Measurements from ENCODE around the gene PHF2. TPM values are rescaled to one million over a fixed set of nuclear protein-coding genes. Genes with fewer than 3 reads are reported as not detected.

Gene PHF2
- polyA plus RNA-seq, 2 donors: 11.7 to 17.9 TPM

DNA sequence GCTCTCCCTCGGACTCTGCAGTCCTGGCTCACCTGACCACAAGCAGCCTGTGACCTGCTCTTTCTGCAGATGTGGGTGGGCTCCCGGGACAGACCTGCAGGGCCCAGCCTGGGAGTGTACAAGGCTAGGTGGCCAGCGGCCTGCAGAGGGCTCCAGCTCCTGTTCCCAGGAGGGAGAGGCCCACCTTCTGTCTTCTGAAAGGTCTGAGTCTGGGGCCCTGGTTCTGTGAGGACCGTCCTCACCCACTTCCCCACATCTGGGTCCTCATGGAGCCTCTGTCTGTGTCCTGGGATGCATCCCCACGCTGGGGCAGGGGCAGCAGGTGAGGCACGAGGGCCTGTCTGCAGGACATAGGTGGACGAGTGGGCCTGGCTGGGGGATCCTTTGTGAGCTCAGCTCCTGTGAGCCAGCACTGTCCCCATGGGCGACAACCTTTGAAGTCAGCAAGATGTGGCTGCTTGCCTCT lies 43.7 kb downstream of the PHF2 start:
- H3K4me1 ChIP-seq (ENCODE audit: control insufficient read depth in 2 of 2, insufficient read depth in 2 of 2, low read length in 1 of 2): peaks cover 3 to 6% of the 10 kb centered on the region in 2 donors
- no peaks in the 10 kb centered on the region for H3K27me3 ChIP-seq (ENCODE audit: control insufficient read depth in 1 of 2, insufficient read depth in 2 of 2, low read length in 2 of 2)
- H3K9me3 ChIP-seq (ENCODE audit: control insufficient read depth in 2 of 2, insufficient read depth in 1 of 2, low read depth in 1 of 2, low read length in 1 of 2): no peaks in the 10 kb centered on the region
- H3K27ac ChIP-seq (ENCODE audit: low read depth in 2 of 2, low read length in 1 of 2): no peak overlapping the region
- H3K4me3 ChIP-seq (ENCODE audit: low read depth in 1 of 2, low read length in 2 of 2): no peak overlapping the region
- peaks cover 0 to 6% of the 10 kb centered on the region in 2 donors for H3K36me3 ChIP-seq (ENCODE audit: control insufficient read depth in 2 of 2, insufficient read depth in 2 of 2, low read length in 1 of 2)
- WGBS, 2 donors: 89 to 90% methylated on average over 8 of the region's 8 CpGs

DNA sequence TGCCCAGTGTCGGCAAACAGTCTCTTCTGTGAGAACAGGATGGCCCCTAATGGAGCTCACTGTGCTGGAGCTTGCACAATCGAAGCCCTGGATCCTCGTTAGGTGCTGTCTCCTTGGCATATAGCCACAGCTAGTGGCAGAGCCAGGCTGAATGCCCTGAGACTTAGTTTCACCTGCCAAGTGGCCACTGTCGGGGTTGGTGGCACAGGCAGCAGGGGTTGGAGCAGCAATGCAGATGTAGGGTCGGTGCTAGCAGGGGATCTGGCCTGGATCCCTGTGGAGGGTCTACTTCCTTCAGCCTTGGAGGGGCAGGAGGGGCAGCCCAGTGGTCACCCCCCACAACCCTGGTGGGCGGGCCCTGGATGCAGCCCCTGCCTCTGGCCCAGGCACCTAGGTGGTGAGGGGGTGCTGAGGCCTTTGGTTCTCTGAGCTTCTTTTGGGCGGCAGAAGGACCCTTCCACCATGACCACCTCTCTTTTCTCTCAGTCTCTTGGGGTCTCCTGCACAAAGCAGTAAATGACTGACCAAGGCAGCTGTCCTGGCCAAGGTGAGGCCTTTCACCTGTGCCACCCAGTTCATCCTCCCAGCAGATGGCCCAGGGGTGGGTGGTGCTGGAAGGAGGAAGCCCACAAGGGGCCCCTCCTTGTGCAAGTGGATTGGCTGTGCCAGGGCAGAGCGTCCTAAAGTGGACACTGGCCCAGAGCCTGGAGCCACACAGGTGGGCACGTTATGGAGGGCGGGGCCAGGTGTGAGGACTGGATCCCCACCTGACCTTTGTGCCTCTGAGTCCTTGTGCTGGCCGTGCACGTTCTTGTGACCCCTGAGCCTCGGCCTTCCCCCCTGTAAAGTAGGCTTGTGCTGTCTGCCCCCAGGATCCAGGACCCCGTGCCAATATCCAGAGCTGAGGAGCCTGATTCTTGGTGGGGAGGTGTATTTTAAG lies 44.8 kb downstream of the PHF2 start:
- WGBS, 2 donors: 79% methylated on average over 14 of the region's 14 CpGs
- no peaks in the 10 kb centered on the region for H3K27me3 ChIP-seq (ENCODE audit: control insufficient read depth in 1 of 2, insufficient read depth in 2 of 2, low read length in 2 of 2)
- H3K4me3 ChIP-seq (ENCODE audit: low read depth in 1 of 2, low read length in 2 of 2): no peak overlapping the region
- peaks cover 0 to 6% of the 10 kb centered on the region in 2 donors for H3K36me3 ChIP-seq (ENCODE audit: control insufficient read depth in 2 of 2, insufficient read depth in 2 of 2, low read length in 1 of 2)
- H3K4me1 ChIP-seq (ENCODE audit: control insufficient read depth in 2 of 2, insufficient read depth in 2 of 2, low read length in 1 of 2): peaks cover 3 to 6% of the 10 kb centered on the region in 2 donors
- H3K27ac ChIP-seq (ENCODE audit: low read depth in 2 of 2, low read length in 1 of 2): no peak overlapping the region
- no peaks in the 10 kb centered on the region for H3K9me3 ChIP-seq (ENCODE audit: control insufficient read depth in 2 of 2, insufficient read depth in 1 of 2, low read depth in 1 of 2, low read length in 1 of 2)

DNA sequence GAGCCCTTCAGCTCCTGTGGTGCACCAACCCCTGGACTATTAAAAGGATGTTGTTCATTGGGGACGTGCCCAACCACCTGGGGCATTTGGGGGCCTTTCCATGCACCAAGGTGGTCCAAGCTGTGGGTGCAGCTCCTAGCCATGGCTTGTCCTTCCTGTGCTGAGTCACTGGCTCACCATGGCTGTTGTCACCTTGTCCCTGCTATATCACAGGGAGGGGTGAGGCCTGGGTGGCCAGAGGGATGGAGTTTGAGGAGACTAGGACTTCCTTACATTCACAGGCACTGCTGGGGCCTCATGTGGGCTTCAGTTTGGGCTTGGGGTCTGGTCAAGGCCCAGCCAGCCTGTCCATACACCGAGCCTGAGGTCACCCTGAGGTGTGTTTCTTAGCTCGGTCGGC lies 45.5 kb downstream of the PHF2 start:
- 95 to 96% methylated on average over 4 of the region's 4 CpGs for WGBS, 2 donors
- peaks cover 3 to 6% of the 10 kb centered on the region in 2 donors for H3K4me1 ChIP-seq (ENCODE audit: control insufficient read depth in 2 of 2, insufficient read depth in 2 of 2, low read length in 1 of 2)
- H3K27ac ChIP-seq (ENCODE audit: low read depth in 2 of 2, low read length in 1 of 2): no peak overlapping the region
- no peaks in the 10 kb centered on the region for H3K9me3 ChIP-seq (ENCODE audit: control insufficient read depth in 2 of 2, insufficient read depth in 1 of 2, low read depth in 1 of 2, low read length in 1 of 2)
- peaks cover 0 to 6% of the 10 kb centered on the region in 2 donors for H3K36me3 ChIP-seq (ENCODE audit: control insufficient read depth in 2 of 2, insufficient read depth in 2 of 2, low read length in 1 of 2)
- no peaks in the 10 kb centered on the region for H3K27me3 ChIP-seq (ENCODE audit: control insufficient read depth in 1 of 2, insufficient read depth in 2 of 2, low read length in 2 of 2)
- no peak overlapping the region for H3K4me3 ChIP-seq (ENCODE audit: low read depth in 1 of 2, low read length in 2 of 2)

DNA sequence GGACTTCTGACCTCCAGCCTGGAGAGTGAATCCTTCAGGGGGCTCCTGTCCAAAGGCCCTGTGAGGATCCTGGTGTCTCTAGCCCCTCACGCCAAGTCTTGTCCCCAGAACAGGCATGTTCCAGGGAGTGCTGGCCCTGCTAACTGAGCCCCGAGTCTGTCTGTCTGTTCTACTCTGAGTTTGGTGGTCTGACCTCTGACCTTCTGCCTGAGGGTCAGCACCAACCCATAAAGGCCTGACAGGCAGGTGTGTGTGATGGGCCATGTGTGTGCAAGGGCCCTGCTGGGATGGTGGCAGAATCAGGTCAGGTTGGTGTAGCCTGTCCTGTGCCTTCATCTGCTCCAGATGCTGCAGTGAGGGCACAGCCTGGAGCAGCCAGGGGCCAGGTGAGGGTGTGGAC lies 46.3 kb downstream of the PHF2 start:
- Histone ChIP-seq H3K4me1 (ENCODE audit: control insufficient read depth in 2 of 2, insufficient read depth in 2 of 2, low read length in 1 of 2) (peaks cover 3 to 6% of the 10 kb centered on the region in 2 donors), H3K27ac (ENCODE audit: low read depth in 2 of 2, low read length in 1 of 2) (no peak overlapping the region), H3K4me3 (ENCODE audit: low read depth in 1 of 2, low read length in 2 of 2) (no peak overlapping the region), H3K36me3 (ENCODE audit: control insufficient read depth in 2 of 2, insufficient read depth in 2 of 2, low read length in 1 of 2) (peaks cover 0 to 6% of the 10 kb centered on the region in 2 donors), H3K9me3 (ENCODE audit: control insufficient read depth in 2 of 2, insufficient read depth in 1 of 2, low read depth in 1 of 2, low read length in 1 of 2) (peaks cover 0 to under 1% of the 10 kb centered on the region in 2 donors), H3K27me3 (ENCODE audit: control insufficient read depth in 1 of 2, insufficient read depth in 2 of 2, low read length in 2 of 2) (no peaks in the 10 kb centered on the region)
- WGBS, 2 donors: 93% methylated on average over 2 of the region's 2 CpGs

DNA sequence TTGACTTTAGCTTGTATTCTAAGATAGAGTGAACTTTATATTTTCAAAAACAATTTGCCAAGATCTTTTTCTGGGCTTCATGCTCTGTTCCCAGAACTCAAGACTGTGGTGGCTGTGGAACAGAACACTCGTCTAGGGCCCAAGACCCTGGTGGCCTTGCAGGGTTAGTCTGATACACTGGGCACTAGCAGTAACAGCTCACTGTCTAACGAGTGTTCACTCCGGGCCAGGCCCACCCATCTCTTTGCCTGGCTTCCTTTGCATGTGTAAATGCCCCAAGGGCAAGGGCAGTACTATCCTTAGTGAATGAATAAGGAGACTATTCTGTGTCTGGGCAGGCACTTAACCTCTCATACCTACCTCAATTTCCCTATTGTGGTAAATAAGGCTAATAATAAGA lies 47.4 kb downstream of the PHF2 start:
- H3K9me3 ChIP-seq (ENCODE audit: control insufficient read depth in 2 of 2, insufficient read depth in 1 of 2, low read depth in 1 of 2, low read length in 1 of 2): peaks cover 0 to 3% of the 10 kb centered on the region in 2 donors
- H3K27me3 ChIP-seq (ENCODE audit: control insufficient read depth in 1 of 2, insufficient read depth in 2 of 2, low read length in 2 of 2): no peaks in the 10 kb centered on the region
- H3K36me3 ChIP-seq (ENCODE audit: control insufficient read depth in 2 of 2, insufficient read depth in 2 of 2, low read length in 1 of 2): peaks cover 0 to 3% of the 10 kb centered on the region in 2 donors
- H3K27ac ChIP-seq (ENCODE audit: low read depth in 2 of 2, low read length in 1 of 2): no peak overlapping the region
- WGBS, 2 donors: 75 to 81% methylated on average over 3 of the region's 3 CpGs
- no peak overlapping the region for H3K4me3 ChIP-seq (ENCODE audit: low read depth in 1 of 2, low read length in 2 of 2)
- peaks cover 3 to 6% of the 10 kb centered on the region in 2 donors for H3K4me1 ChIP-seq (ENCODE audit: control insufficient read depth in 2 of 2, insufficient read depth in 2 of 2, low read length in 1 of 2)

DNA sequence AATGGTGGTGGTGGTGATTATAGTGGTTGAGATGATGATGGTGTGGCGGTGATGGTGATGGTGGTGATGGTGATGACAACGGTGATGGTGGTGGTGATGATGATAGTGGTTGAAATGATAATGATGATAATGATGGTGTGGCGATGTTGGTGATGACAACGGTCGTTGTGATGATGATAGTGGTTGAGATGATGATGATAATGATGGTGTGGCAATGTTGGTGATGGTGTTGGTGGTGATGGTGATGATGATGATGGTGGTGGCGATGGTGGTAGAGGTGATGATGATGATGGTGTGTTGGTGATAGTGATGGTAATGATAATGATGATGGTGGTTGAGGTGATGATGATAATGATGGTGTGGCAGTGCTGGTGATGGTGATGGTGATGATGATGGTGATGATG lies 48.0 kb downstream of the PHF2 start:
- peaks cover 0 to 3% of the 10 kb centered on the region in 2 donors for H3K36me3 ChIP-seq (ENCODE audit: control insufficient read depth in 2 of 2, insufficient read depth in 2 of 2, low read length in 1 of 2)
- H3K4me1 ChIP-seq (ENCODE audit: control insufficient read depth in 2 of 2, insufficient read depth in 2 of 2, low read length in 1 of 2): peaks cover under 1 to 3% of the 10 kb centered on the region in 2 donors
- H3K27me3 ChIP-seq (ENCODE audit: control insufficient read depth in 1 of 2, insufficient read depth in 2 of 2, low read length in 2 of 2): no peaks in the 10 kb centered on the region
- no peak overlapping the region for H3K4me3 ChIP-seq (ENCODE audit: low read depth in 1 of 2, low read length in 2 of 2)
- 87 to 94% methylated on average over 6 of the region's 6 CpGs for WGBS, 2 donors
- peaks cover 0 to 3% of the 10 kb centered on the region in 2 donors for H3K9me3 ChIP-seq (ENCODE audit: control insufficient read depth in 2 of 2, insufficient read depth in 1 of 2, low read depth in 1 of 2, low read length in 1 of 2)
- no peak overlapping the region for H3K27ac ChIP-seq (ENCODE audit: low read depth in 2 of 2, low read length in 1 of 2)

DNA sequence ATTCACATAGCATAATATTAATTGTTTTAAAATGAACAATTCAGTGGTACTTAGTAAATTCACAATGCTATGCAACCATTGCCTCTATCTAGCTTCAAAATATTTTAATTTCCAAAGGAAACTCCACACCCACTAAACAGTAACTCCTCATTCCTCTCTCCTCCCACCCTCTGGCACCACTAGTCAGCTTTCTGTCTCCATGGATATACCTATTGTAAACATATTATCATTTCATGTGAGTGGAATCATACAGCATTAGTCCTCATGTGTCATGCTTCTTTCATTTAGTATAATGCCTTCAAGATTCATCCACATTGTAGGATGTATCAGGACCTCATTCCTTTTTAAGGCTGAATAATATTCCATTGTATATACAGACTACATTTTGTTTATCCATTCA lies 48.6 kb downstream of the PHF2 start:
- peaks cover 0 to 5% of the 10 kb centered on the region in 2 donors for H3K36me3 ChIP-seq (ENCODE audit: control insufficient read depth in 2 of 2, insufficient read depth in 2 of 2, low read length in 1 of 2)
- H3K4me3 ChIP-seq (ENCODE audit: low read depth in 1 of 2, low read length in 2 of 2): no peak overlapping the region
- H3K9me3 ChIP-seq (ENCODE audit: control insufficient read depth in 2 of 2, insufficient read depth in 1 of 2, low read depth in 1 of 2, low read length in 1 of 2): peaks cover 0 to 3% of the 10 kb centered on the region in 2 donors
- H3K4me1 ChIP-seq (ENCODE audit: control insufficient read depth in 2 of 2, insufficient read depth in 2 of 2, low read length in 1 of 2): peaks cover 0 to 3% of the 10 kb centered on the region in 2 donors
- no peak overlapping the region for H3K27ac ChIP-seq (ENCODE audit: low read depth in 2 of 2, low read length in 1 of 2)
- H3K27me3 ChIP-seq (ENCODE audit: control insufficient read depth in 1 of 2, insufficient read depth in 2 of 2, low read length in 2 of 2): no peaks in the 10 kb centered on the region

DNA sequence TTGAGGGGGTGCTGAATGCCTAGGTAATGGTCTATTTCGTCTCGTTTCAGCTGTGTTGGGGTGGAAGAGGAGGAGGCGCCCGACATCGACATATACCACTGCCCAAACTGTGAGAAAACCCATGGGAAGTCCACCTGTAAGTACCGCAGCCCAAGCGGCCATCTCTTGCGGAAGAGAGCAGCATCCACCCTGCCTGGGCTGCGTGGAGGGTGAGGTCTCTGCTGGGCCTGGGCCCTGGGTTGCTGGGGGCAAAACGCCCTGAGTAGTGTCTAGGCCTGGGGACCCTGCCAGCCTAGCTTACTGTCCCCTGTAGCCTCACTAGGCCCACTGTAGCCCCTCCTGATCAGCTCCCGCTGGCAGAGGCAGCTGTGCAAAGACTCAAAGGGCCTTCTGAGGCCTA lies 53.5 kb downstream of the PHF2 start:
- Histone ChIP-seq H3K36me3 (ENCODE audit: control insufficient read depth in 2 of 2, insufficient read depth in 2 of 2, low read length in 1 of 2) (peaks cover 4 to 32% of the 10 kb centered on the region in 2 donors), H3K9me3 (ENCODE audit: control insufficient read depth in 2 of 2, insufficient read depth in 1 of 2, low read depth in 1 of 2, low read length in 1 of 2) (peaks cover 0 to 3% of the 10 kb centered on the region in 2 donors), H3K27ac (ENCODE audit: low read depth in 2 of 2, low read length in 1 of 2) (no peak overlapping the region), H3K27me3 (ENCODE audit: control insufficient read depth in 1 of 2, insufficient read depth in 2 of 2, low read length in 2 of 2) (no peaks in the 10 kb centered on the region), H3K4me3 (ENCODE audit: low read depth in 1 of 2, low read length in 2 of 2) (no peak overlapping the region), H3K4me1 (ENCODE audit: control insufficient read depth in 2 of 2, insufficient read depth in 2 of 2, low read length in 1 of 2) (no peaks in the 10 kb centered on the region)
- 94 to 95% methylated on average over 11 of the region's 11 CpGs for WGBS, 2 donors

DNA sequence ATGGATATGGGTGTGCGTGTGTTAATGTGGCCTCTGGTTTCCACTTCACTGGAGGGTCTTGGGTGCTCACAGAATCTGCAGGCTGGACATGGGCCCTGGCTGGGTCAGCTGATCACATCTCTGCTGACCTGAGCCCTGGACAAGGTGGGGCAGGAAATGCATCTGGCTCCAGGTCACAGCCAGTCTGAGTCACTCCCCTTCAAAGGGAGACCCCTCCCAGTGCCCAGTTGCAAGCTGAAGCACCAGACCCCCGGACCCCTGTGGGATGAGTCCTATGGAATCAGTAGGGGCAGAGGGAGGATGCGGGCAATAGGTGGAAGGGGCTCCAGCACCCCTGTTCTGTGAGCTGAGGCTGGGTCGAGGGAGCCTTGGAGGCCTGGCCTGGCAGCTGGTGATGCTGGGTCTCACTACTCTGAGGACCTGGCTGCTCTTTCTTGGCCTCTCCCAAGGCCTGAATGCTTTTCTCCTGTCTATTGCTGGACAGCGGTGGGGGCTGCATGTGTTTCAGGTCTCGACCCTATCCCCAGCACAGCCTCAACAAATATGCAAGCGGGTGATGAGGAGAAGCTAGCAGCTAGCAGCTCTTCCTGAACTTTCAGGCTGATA lies 54.5 kb downstream of the PHF2 start:
- Histone ChIP-seq H3K9me3 (ENCODE audit: control insufficient read depth in 2 of 2, insufficient read depth in 1 of 2, low read depth in 1 of 2, low read length in 1 of 2) (peaks cover 0 to 3% of the 10 kb centered on the region in 2 donors), H3K27ac (ENCODE audit: low read depth in 2 of 2, low read length in 1 of 2) (no peak overlapping the region), H3K27me3 (ENCODE audit: control insufficient read depth in 1 of 2, insufficient read depth in 2 of 2, low read length in 2 of 2) (no peaks in the 10 kb centered on the region), H3K36me3 (ENCODE audit: control insufficient read depth in 2 of 2, insufficient read depth in 2 of 2, low read length in 1 of 2) (peaks cover 4 to 35% of the 10 kb centered on the region in 2 donors), H3K4me3 (ENCODE audit: low read depth in 1 of 2, low read length in 2 of 2) (no peak overlapping the region), H3K4me1 (ENCODE audit: control insufficient read depth in 2 of 2, insufficient read depth in 2 of 2, low read length in 1 of 2) (no peaks in the 10 kb centered on the region)
- WGBS, 2 donors: 94 to 95% methylated on average over 7 of the region's 7 CpGs
